DMS79 (cell line): ENCODE results near the gene SFT2D3.

ENCODE experiments used
- DNase-seq: peaks from one replicate; lab custom pipeline; 2025; lab: John Stamatoyannopoulos, UW

The SFT2D3 gene

DNA sequence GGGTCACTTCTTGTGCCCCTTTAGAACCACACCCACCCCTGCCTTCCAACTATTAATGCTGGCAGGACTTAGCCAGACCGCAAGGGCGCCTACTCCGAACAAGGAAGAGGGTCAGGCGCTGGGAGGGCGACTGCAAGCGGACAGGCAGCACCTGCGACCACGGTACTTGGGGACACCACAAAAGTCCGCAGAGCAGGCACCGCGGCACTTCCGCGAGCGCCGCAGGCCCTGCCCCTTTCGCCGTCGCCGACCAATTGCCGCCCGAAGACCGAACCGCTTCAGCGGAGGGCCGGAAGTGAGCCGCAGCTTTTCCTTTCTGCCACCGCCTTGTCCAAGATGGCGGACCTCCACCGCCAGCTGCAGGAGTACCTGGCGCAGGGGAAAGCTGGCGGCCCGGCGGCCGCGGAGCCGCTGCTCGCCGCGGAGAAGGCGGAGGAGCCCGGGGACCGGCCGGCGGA is at the start of gene SFT2D3:
TSS of gene SFT2D3 (plus strand) at position 305 of the 458 bp plus-strand sequence. CDS start at position 337, 32 bp downstream.
- DNase-seq, result peak; percentile 78

GRCh38 chr2:127651971-127652550 is 49.2 kb upstream of the SFT2D3 start:
- no peak for DNase-seq

DNA sequence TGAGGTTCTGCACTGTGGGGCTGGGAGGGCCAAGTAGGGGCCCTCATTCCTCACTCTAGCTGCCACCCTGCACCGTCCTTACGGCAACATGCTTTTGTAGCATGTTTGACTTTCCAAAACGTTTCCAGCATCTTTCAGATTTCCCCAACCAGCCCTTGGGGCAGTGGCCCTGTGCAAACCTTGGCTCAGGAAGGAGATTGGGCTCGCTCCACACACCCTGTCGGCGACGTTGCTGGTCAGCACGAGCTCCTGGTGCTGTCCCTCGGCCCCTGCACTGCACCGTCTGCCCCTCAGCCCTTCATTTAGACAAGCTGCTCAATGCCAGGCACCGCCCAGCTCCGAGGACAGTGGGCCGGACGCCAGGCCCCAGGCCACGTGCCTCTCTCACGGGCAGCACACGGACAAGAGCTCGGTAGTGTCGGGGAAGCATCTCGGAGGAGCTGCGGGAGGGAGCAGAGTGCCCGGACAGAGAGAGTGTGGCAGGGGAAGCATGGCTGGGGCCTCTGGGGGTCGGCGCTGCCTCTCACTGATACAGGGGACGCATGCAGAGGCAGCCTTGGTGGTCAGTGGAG is 48.4 kb upstream of the SFT2D3 start:
- no peak for DNase-seq

DNA sequence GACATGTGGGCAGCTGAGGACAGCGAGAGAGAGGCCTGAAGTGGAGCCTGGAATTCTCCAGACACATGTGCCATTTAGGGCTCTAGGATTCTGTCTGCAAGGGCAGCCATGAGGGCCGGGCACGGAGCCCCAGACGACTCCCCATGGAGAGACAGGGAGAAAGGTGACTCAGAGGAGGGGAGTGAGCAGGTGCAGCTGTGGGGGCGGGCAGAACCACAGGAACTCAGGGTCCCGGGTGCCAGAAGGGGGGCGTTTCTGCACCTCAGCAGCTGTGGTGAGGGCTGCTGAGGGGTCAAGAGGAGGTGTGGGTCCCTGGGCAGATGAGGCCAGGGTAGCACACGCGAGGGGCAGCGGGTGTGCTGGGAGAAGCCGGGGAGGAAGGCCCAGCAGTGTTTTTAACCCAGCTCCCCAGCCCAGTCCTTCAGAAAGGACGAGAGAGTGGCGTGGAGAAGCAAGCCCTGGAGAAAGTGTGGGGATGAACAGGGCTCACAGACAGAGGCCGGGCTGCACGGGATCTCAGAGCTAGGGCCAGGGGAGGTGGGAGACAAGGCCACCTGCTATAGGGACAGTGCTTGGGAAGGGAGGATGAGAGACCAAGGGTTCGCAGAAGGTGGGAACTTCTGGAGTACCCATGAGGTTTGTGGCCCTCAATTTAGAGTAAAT is 47.7 kb upstream of the SFT2D3 start:
- no peak for DNase-seq

DNA sequence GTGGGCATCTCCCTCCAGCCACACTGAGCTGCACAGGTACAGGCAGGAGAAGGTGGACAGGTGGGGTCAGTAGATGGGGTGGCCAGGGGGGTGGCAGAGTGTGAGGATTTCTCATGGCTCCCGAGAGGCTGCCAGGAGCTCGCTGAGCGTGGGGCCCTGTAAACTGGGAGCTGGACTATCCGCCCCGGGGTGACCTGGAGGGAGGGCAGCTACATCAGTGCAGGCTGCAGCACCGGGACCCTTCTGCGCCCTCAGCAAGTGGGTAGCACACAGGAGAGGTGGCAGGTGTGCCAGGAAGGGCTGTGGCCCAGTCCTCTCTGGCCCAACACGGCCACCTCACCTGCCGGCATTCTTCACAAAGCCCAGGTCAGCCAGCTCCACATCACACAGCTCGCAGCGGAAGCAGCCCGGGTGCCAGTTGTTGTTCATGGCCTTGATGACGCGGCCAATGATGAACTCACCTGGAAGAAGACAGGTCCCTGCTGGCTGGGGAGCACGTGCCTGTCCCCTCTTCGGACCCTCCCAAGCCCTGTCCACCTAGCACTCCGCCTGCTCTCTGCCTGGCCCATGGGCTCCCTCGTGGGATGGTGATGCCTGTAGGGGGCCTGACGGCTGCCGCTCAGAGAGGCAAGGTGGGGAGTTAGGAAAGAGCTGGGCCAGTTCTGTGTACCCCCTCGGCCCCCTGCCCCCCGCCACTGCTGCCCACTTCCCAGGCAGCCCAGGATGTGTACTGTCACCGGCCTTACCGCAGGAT is 47.0 kb upstream of the SFT2D3 start:
- no peak for DNase-seq

DNA sequence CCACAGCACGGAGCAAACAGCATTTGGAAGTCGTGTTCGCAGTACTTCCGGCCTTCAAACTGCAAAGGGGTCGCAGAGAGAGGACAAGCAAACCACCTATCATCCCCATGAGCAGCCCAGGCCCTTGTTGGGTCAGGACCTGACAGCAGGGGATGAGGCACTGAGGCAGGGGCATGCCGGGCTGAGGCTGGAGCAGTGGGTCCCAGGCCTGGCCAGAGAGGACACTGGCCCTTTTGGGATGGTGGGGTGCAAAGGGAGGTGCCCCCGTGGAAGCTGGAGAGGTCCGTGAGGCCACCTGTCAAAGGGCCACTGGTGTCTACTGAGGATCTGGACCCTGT is 46.5 kb upstream of the SFT2D3 start:
- no peak for DNase-seq

DNA sequence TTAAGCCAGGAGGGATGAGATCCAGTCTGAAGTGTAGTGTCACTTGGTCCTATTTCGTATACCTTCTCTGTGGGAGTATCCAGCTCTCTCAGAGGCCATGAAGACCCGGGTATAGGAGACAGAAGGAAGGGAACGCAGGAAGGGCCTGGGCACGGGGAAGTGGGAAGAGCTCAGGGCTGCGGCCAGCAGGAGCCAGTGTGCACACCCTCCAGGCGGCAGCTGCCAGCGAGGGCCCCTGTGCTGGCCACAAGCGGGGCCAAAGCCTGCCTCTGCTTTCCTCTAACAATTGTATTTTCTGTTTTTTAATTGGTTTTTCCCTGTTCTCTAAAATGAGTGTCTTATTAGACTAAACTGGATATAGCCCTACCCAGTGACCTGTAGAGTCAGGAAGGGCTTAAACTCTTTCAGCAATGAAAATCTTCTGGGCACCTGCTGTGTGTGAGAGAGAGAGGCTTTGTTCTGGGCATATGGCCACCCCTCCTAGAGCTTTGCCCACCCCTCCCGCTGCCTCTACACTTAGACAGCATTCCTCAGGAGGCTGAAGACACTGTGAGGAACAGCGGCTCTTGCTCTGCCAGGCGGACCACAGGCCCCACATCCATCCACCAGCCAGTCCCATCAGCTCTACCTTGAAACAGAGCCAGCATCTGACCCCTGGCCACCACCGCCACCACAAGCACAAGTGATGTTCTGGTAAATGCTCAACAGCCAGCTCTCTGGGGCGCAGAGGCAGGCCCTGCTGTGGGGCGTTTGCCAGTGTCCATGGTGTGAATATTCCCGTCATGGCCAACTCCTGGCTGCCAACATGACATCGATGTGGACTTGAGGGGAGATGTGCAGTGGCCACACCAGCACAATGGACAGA is 45.9 kb upstream of the SFT2D3 start:
- DNase-seq, result no peak

- no peak for DNase-seq
These were observed 44.6 kb upstream of the SFT2D3 start for GRCh38 chr2:127656569-127657231.

DNA sequence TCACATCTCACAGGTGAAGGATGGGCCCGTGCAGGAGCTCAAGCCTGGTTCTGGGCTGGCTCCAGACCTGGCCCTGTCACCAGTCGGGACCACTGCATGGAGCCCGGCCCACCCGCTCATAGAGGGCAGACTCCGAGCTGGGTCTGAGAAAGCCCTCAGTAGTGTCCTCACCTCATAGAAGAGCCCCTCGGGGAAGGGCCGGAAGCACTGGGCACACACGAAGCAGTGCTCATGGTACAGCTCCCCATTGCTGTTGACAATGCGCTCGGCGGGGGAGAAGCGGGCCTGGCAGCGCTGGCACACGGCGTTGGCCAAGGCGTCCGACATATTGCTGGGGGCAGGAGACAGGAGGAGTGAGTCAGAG is 44.1 kb upstream of the SFT2D3 start:
- DNase-seq, result no peak

DNA sequence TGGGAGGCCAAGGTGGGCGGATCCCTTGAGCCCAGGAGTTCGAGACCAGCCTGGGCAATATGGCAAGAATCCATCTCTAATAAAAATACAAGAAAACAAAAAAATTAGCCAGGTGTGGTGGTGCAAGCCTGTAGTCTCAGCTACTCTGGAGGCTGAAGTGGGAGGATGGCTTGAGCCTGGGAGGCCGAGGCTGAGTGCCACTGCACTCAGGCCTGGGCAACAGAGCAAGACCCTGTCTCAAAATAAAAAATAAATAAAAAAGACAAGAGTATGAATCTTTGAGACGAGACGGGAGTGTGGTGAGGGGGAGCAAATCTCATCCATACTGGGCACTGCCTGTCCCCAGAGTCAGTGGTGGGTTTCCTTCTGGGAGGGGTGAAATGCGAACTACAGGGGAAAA is 43.2 kb upstream of the SFT2D3 start:
- DNase-seq, result no peak

DNA sequence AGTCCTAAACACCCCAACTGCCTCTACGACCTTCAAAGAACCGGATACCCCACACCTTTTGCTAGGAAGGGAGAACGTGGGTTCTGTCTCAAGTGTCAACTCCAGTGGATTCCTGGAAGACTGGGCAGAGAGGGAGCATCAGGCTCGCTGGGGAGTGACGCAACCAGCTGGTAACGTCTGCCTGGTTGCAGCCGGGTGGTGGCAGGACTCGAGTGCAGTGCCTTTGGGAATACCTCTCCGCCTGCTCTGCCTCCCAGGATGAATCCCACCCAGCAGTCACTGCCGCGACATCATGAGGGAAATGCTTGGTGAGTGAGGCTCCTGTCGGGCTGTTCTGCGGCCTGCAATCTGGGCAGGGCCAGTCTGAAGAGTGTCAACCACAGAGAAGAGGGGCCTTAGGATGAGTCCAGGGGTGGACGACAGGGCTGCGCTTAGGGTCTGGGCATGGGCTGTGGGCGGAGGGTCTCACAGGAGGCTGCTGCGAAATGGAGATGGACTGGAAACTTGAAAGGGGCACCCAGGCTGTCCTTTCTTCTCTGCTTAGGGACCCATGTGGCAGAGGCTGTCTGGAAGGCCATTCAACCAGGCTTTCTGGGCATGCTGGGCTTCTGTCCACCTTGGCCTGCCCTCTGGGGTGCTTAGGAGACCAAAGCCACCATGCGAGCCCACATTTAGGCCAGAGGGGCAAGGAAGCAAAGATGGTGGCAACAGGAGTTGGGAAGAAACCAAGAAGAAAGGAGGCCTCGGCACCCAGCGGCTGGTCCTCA is 42.5 kb upstream of the SFT2D3 start:
- no peak for DNase-seq

- no peak for DNase-seq
These were observed 41.6 kb upstream of the SFT2D3 start for GRCh38 chr2:127659408-127660290.

DNA sequence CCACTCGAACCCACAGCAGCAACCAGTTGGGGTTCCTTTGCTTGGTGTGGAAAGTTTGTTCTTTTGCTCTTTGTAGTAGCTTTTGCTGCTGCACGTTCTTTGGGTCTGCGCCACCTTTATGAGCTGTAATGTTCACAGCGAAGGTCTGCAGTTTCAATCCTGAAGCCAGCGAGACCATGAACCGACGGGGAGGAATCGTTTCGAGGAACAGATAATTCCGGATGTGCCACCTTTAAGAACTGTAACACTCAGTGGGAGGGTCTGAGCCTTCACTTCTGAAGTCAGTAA is 41.1 kb upstream of the SFT2D3 start:
- no peak for DNase-seq

DNA sequence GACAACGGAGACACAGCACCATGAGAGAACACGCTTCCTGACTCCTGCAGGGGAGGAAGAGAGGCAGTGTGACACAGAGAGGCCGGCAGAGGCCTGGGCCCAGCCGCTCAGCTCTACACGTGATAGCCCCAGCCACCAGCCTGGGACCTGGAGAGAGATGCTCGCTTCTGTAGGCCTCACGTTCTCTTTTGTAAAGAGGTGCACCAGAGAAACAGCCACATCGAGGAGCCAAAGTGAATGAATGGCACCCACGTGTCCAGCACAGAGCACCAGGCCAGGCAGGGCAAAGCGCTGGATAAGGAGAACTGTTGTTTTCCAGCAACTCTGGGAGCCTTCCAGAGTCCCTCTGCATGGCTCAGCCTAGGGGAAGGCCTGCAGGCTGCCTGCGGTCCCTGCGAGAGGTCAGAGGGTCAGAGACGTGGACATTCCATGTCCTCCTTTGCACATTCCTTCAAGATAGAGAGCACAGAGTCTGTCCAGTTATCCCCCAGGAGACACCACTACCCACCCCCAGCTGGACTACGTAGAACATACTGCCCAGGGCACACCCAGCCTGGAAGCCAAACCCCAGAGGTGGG is 40.1 kb upstream of the SFT2D3 start:
- DNase-seq, result no peak

DNA sequence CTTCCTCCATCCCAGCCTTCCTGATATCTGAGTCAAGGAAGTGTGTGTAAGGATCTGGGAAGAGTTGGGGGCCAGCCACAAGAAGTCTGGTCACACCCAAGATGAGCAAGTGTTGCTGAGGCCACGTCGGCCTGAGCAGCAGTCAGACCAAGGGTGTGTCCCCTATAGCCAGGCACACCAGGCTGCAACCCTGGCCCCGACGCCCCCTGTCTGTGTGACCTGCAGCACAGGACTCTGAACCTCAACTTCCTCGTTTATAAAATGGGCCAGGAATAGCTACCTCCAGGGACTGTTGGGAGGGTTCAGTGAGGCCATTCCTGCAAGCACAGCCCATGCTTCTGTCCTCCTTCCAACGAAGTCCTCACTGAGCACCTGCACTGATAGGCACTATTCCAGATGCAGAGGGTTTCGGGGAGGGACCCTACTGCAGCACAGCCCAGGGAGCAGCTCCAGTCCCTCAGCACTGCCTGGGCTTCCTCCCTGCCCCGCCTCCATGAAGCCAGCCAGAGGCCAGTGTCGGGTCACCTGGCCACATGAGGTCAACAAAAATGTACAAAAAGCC is 39.3 kb upstream of the SFT2D3 start:
- DNase-seq, result no peak

DNA sequence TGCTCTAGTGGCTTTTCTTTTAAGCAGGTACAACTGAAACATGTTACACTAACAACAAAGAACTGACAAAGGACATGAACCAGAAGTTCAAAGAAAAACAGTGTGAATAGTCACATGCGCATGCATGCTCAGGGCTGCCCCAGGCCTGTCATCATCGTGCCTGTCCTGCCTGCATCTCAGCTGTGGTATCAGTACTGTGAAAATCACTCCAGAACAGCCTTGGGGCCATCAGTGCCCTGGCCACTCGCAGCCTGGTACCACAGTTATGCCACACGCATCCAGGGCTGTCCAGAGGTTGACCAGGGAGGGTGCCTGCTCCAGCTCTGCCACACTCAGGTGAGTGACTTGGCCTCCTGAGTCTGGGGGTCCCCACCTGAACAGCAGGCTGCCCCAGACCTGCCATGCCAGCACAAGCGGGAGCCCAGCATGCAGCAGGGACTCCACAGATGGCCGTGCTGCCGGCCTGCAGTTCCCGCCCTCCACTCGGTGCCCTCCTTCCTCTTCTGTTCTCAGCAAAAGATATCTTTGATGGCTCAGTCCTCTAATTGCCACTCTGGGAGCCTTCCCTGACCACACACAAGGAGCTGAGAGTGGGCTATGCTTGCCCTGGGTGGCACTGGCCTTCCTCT is 38.2 kb upstream of the SFT2D3 start:
- DNase-seq, result no peak

- no peak for DNase-seq
These were observed 37.7 kb upstream of the SFT2D3 start for GRCh38 chr2:127663566-127664064.

DNA sequence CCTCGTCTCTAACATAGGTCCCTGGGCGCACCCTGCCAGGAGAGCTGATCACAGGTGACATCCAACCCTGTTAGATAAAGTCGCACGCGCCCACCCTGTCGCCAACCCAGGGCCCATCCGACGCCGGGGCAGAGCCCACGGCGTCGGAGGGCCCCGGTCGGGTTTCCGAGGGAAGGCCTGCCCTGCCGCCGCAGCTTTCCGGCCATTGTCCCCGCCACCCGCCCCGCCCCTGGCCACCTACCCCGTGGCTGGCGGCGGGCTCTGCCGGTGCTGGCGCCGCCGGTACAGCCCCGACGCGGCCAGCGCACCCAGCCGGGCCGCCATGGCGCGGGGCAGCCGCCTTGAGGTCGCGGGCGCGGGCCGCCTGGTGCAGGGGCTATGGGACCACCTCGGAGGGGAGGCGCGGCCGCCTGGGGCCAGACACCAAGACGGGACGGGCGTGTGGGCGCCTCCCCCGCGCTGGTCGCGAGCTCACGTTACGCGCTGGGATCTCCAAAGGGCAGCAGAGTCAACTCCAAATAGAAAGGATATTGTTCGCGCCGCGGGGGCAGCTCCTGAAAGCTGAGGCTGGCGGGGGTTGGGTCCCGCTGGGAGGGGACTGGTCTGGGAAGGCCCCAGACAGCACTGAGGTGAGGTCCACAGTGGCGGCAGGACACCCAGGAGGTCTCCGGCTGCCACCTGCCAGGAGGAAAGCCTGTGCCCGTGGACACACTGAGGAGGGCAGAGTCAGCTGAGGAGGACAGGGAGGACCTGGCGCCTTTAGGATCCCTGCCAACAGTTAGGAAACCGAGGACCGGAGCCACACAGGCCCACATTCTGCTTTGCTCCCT is 37.0 kb upstream of the SFT2D3 start:
- DNase-seq, result no peak
